SJCRH30 (cell line): ENCODE measurements around the gene SLC37A3. TPM values are rescaled to one million over a fixed set of nuclear protein-coding genes. Genes with fewer than 3 reads are reported as not detected.

Experiments used
- DNase-seq, 2 experiments: peaks; one replicate each; pipeline ENCODE4 v3.0.0-alpha.2; 2015 to 2020
- H3K27ac ChIP-seq: fragments of 250-450 bp; sonication (Bioruptor Pico); 2 replicates; pipeline ENCODE4 v1.5.1; 2020; ENCODE audit warnings: mild to moderate bottlenecking, moderate library complexity
- H3K27me3 ChIP-seq: fragments of 250-450 bp; sonication (Bioruptor Pico); 2 replicates; pipeline ENCODE4 v1.5.1; 2020; ENCODE audit warnings: mild to moderate bottlenecking, moderate library complexity
- H3K36me3 ChIP-seq: fragments of 250-450 bp; sonication (Bioruptor Pico); 2 replicates; pipeline ENCODE4 v1.5.1; 2020; ENCODE audit warnings: mild to moderate bottlenecking, moderate library complexity
- H3K4me1 ChIP-seq: fragments of 250-450 bp; sonication (Bioruptor Pico); 2 replicates; pipeline ENCODE4 v1.5.1; 2020; ENCODE audit warnings: mild to moderate bottlenecking, moderate library complexity
- H3K4me3 ChIP-seq: fragments of 250-450 bp; sonication (Bioruptor Pico); 2 replicates; pipeline ENCODE4 v1.5.1; 2020; ENCODE audit warnings: mild to moderate bottlenecking, moderate library complexity
- H3K9me3 ChIP-seq: fragments of 250-450 bp; sonication (Bioruptor Pico); replicated peaks from 2 replicates; pipeline ENCODE4 v1.5.1; 2020; ENCODE audit warnings: mild to moderate bottlenecking, moderate library complexity
- total RNA-seq: library from RNA; depleted of rRNA; stranded (reverse); fragments of >200 nt; shearing (Covaris generic); gene quantifications from 2 replicates; pipeline ENCODE4 v1.2.3, GENCODE V29; 2014; rRNA removed

Gene SLC37A3
- total RNA-seq, 1 experiment from 2014 or later = 26.1 TPM

DNA sequence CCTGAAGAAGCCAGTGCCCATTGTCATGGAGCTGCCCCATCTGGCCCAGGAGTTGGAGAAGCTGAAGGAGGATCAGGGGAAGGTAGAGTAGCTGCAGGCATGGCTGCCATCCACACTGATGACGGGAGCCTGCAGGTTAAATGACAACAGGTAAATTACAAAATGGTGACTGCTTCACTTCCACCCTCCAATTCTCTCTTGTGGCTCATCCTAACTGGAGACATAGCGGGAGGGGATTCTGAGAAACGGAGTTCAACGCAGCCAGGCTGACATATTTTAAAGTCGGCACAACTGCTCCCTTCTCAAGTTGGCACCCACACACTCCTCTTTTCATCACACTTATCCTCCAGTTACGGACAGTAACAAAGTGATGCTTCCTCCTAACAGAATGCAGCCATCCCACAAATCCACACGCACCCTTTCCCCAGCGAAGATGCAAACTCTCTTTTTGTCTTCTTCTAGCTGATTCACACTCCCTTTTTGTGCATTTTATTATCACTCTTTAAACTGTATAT lies 103.0 kb downstream of the SLC37A3 start:
- H3K27ac ChIP-seq = no peak overlapping the region

GRCh38 chr7:140294454-140294853 lies 103.9 kb downstream of the SLC37A3 start:
- Histone ChIP-seq H3K4me1 (no peaks in the 10 kb centered on the region), H3K4me3 (no peak overlapping the region), H3K36me3 (no peaks in the 10 kb centered on the region), H3K27me3 (0 out of 2 replicates have a peak, but pooled peaks cover 5% of the 10 kb centered on the region), H3K27ac (no peak overlapping the region), H3K9me3 (no peaks in the 10 kb centered on the region)
- no peak for DNase-seq

More for the DNA sequence above, 103.0 kb downstream of the SLC37A3 start:
- no peak overlapping the region for H3K4me3 ChIP-seq
- H3K27me3 ChIP-seq = 0 out of 2 replicates have a peak, but pooled peaks cover 5% of the 10 kb centered on the region
- no peaks in the 10 kb centered on the region for H3K36me3 ChIP-seq
- no peaks in the 10 kb centered on the region for H3K4me1 ChIP-seq
- no peak for DNase-seq
- no peaks in the 10 kb centered on the region for H3K9me3 ChIP-seq

GRCh38 chr7:140292438-140292837 lies 105.9 kb downstream of the SLC37A3 start:
- Histone ChIP-seq H3K9me3 (no peaks in the 10 kb centered on the region), H3K4me1 (no peaks in the 10 kb centered on the region)
- no peak for DNase-seq

DNA sequence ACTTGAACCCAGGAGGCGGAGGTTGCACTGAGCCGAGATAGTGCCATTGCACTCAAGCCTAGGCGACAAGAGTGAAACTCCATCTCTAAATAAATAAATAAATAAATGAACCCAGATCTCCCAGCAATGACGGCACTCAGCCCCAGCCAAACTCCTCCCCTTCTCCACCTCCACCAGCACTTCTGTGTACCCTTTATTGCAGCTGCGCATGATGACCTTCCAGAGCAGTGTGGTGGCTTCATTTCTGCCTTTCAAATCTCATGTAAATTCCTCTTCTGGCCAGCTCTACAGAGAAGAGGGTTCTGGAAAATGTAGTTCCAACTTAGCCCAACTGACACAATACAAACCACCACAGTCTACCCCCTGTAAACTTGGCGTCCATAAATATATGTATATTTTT lies 108.5 kb downstream of the SLC37A3 start:
- Histone ChIP-seq H3K27ac (no peak overlapping the region), H3K4me1 (no peaks in the 10 kb centered on the region), H3K4me3 (no peak overlapping the region), H3K9me3 (no peaks in the 10 kb centered on the region), H3K36me3 (no peaks in the 10 kb centered on the region), H3K27me3 (peaks cover 15% of the 10 kb centered on the region; the same call in 1 of the 2 replicates)
- no peak for DNase-seq

More at GRCh38 chr7:140292438-140292837, 105.9 kb downstream of the SLC37A3 start:
- Histone ChIP-seq H3K4me3 (no peak overlapping the region), H3K27me3 (peaks cover 10% of the 10 kb centered on the region; the same call in 1 of the 2 replicates), H3K36me3 (no peaks in the 10 kb centered on the region), H3K27ac (no peak overlapping the region)

GRCh38 chr7:140287988-140288387 lies 110.3 kb downstream of the SLC37A3 start:
- Histone ChIP-seq H3K36me3 (no peaks in the 10 kb centered on the region), H3K4me1 (no peaks in the 10 kb centered on the region), H3K4me3 (no peak overlapping the region), H3K27me3 (peaks cover 9% of the 10 kb centered on the region; the same call in 1 of the 2 replicates), H3K27ac (no peak overlapping the region), H3K9me3 (no peaks in the 10 kb centered on the region)
- no peak for DNase-seq

- Histone ChIP-seq H3K27ac (no peak overlapping the region), H3K27me3 (peaks cover 9% of the 10 kb centered on the region; the same call in 1 of the 2 replicates), H3K4me3 (no peak overlapping the region), H3K36me3 (no peaks in the 10 kb centered on the region), H3K9me3 (no peaks in the 10 kb centered on the region), H3K4me1 (no peaks in the 10 kb centered on the region)
- no peak for DNase-seq
These were observed 112.4 kb downstream of the SLC37A3 start for GRCh38 chr7:140285938-140286337.

GRCh38 chr7:140284062-140284461 lies 114.3 kb downstream of the SLC37A3 start:
- Histone ChIP-seq H3K27me3 (peaks cover 9% of the 10 kb centered on the region; the same call in 1 of the 2 replicates), H3K27ac (no peak overlapping the region), H3K9me3 (no peaks in the 10 kb centered on the region), H3K4me3 (no peak overlapping the region), H3K4me1 (no peaks in the 10 kb centered on the region), H3K36me3 (no peaks in the 10 kb centered on the region)
- no peak for DNase-seq

Other genes with a start within 250 kb of the SLC37A3 start
- 1.8 TPM in 2 replicates for gene KDM7A, start 221.5 kb downstream of the SLC37A3 start, total RNA-seq
- not detected in 2 replicates for gene RAB19, start 5.5 kb upstream of the SLC37A3 start, total RNA-seq
- gene MKRN1, start 81.0 kb upstream of the SLC37A3 start, total RNA-seq = 41.1 and 43.3 TPM in 2 replicates
- 9.2 and 10.7 TPM in 2 replicates for gene DENND2A, start 242.3 kb upstream of the SLC37A3 start, total RNA-seq